Measurements from ENCODE around the gene SUV39H2. TPM values are rescaled to one million over a fixed set of nuclear protein-coding genes. Genes with fewer than 3 reads are reported as not detected.
A peak's percentile ranks its signal among the peaks of the same experiment; 100 is the strongest.

SUV39H2 gene
- polyA plus RNA-seq, 1 donor (not counting 4 experiments of a cell fraction or from before 2014, with no cell fraction given) = 11.8 TPM

- no peaks in the 10 kb centered on the region for H3K9me1 ChIP-seq (ENCODE audit: control insufficient read depth, extremely low read depth, insufficient read depth, low read length)
- peak overlapping the region; percentile 96 for H2AFZ ChIP-seq (ENCODE audit: control insufficient read depth, low read length)
- DNase-seq (ENCODE audit: low read depth, low spot score) = no peak
- dilution Hi-C loops (cut with MboI; ENCODE audit: extremely low pct_ligation_motif_present, low sequenced_read_pairs) = no loop called here
- FAIRE-seq = no peak
- peak overlapping the region; percentile 96 for H3K9ac ChIP-seq (ENCODE audit: control insufficient read depth, extremely low read depth, insufficient read depth, low read length)
- peak overlapping the region; percentile 92 to 98 (median 95) for H3K4me3 ChIP-seq (ENCODE audit: control insufficient read depth in 2 of 3, extremely low read depth in 1 of 3, insufficient read depth in 2 of 3, low read depth in 1 of 3, low read length in 3 of 3)
- H3K79me2 ChIP-seq (ENCODE audit: control insufficient read depth, insufficient read depth, low read length) = peaks cover 50% of the 10 kb centered on the region
- no peaks in the 10 kb centered on the region for H3K9me3 ChIP-seq (ENCODE audit: control insufficient read depth, low read depth, low read length)
- H3K4me2 ChIP-seq (ENCODE audit: control insufficient read depth, extremely low read depth, insufficient read depth, low read depth, low read length) = peak overlapping the region; percentile 89
- H3K27me3 ChIP-seq (ENCODE audit: control insufficient read depth, extremely low read depth, insufficient read depth, low read length) = no peaks in the 10 kb centered on the region
- no peaks in the 10 kb centered on the region for H4K20me1 ChIP-seq (ENCODE audit: control insufficient read depth, extremely low read depth, insufficient read depth, low read length)
- H3K36me3 ChIP-seq (ENCODE audit: control insufficient read depth in 2 of 2, extremely low read depth in 1 of 2, insufficient read depth in 2 of 2, low read length in 2 of 2) = peaks cover 15 to 29% of the 10 kb centered on the region in 2 experiments
- TF ChIP-seq EZH2 (IDR thresholded peaks at IDR 0.05; ENCODE audit: low read length) (no peak), CTCF (optimal IDR thresholded peaks at IDR 0.05 in 1 of 3, IDR thresholded peaks at IDR 0.05 in 1 of 3, conservative IDR thresholded peaks at IDR 0.05 in 1 of 3; ENCODE audit: extremely low read depth in 1 of 3, insufficient read depth in 2 of 3, low read length in 3 of 3) (no peak)
- H3K27ac ChIP-seq (ENCODE audit: control insufficient read depth, insufficient read depth, low read length) = peak overlapping the region; percentile 92
- peaks cover 12% of the 10 kb centered on the region for H3K4me1 ChIP-seq (ENCODE audit: control insufficient read depth, extremely low read depth, insufficient read depth, low read length)
Measured at GRCh38 chr10:14839305-14839695, 39.4 kb upstream of the SUV39H2 start.

- TF ChIP-seq CTCF (optimal IDR thresholded peaks at IDR 0.05 in 1 of 3, IDR thresholded peaks at IDR 0.05 in 1 of 3, conservative IDR thresholded peaks at IDR 0.05 in 1 of 3; ENCODE audit: extremely low read depth in 1 of 3, insufficient read depth in 2 of 3, low read length in 3 of 3) (no peak), EZH2 (IDR thresholded peaks at IDR 0.05; ENCODE audit: low read length) (no peak)
- Histone ChIP-seq H3K27ac (ENCODE audit: control insufficient read depth, insufficient read depth, low read length) (no peak overlapping the region), H3K79me2 (ENCODE audit: control insufficient read depth, insufficient read depth, low read length) (peaks cover 53% of the 10 kb centered on the region), H3K27me3 (ENCODE audit: control insufficient read depth, extremely low read depth, insufficient read depth, low read length) (no peaks in the 10 kb centered on the region), H2AFZ (ENCODE audit: control insufficient read depth, low read length) (no peak overlapping the region), H4K20me1 (ENCODE audit: control insufficient read depth, extremely low read depth, insufficient read depth, low read length) (no peaks in the 10 kb centered on the region), H3K4me2 (ENCODE audit: control insufficient read depth, extremely low read depth, insufficient read depth, low read depth, low read length) (no peak overlapping the region), H3K9ac (ENCODE audit: control insufficient read depth, extremely low read depth, insufficient read depth, low read length) (no peak overlapping the region), H3K9me3 (ENCODE audit: control insufficient read depth, low read depth, low read length) (no peaks in the 10 kb centered on the region), H3K4me3 (ENCODE audit: control insufficient read depth in 2 of 3, extremely low read depth in 1 of 3, insufficient read depth in 2 of 3, low read depth in 1 of 3, low read length in 3 of 3) (no peak overlapping the region), H3K4me1 (ENCODE audit: control insufficient read depth, extremely low read depth, insufficient read depth, low read length) (peaks cover 12% of the 10 kb centered on the region), H3K9me1 (ENCODE audit: control insufficient read depth, extremely low read depth, insufficient read depth, low read length) (no peaks in the 10 kb centered on the region), H3K36me3 (ENCODE audit: control insufficient read depth in 2 of 2, extremely low read depth in 1 of 2, insufficient read depth in 2 of 2, low read length in 2 of 2) (peaks cover 15 to 31% of the 10 kb centered on the region in 2 experiments)
- dilution Hi-C loops (cut with MboI; ENCODE audit: extremely low pct_ligation_motif_present, low sequenced_read_pairs) = no loop called here
- FAIRE-seq (no peak), DNase-seq (ENCODE audit: low read depth, low spot score) (no peak)
Measured at GRCh38 chr10:14840178-14840577, 38.5 kb upstream of the SUV39H2 start.
